Measurements from ENCODE around the gene DLG2.
"Not testable (repeated sequence)": the region's sequence is repeated elsewhere in the genome, so short reads cannot be mapped to it uniquely, and the experiment has no call there.

The DLG2 gene

DNA sequence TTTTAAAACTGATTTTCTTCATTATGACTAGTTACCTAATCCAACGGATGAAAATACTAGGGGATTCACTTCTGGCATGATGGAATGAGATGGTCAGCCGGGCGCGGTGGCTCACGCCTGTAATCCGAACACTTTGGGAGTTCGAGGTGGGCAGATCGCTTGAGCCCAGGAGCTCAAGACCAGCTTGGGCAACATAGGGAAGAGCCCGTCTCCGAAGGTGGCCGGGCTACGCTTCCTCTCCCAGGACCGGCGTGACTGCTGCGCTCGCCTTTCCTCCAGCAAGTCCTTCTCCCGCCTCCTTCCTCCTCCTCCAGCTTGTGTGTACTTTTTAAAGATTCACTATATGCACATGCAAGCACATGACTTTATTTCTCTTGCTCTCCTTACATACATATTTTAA lies 1835.6 kb downstream of the DLG2 start:
- no peak for DNase-seq

DNA sequence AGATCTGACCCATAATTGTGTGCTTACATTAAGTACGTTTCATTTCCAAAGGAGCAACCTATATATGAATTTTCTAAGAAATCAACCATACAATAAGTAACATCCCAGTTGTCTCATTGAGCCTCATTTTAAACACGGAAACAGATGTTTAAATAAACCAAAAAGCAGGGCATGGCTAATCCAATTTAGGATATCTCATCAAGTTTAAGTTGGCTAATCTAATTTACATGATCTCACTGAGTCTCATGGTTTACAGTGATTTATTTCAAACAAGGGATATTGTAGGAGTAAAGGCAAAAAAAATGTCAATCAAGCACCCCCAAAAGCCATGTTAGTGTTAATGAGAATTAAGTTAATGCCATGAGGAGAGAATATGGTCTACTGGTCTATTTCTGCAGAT lies 1841.2 kb downstream of the DLG2 start:
- no peak for DNase-seq

DNA sequence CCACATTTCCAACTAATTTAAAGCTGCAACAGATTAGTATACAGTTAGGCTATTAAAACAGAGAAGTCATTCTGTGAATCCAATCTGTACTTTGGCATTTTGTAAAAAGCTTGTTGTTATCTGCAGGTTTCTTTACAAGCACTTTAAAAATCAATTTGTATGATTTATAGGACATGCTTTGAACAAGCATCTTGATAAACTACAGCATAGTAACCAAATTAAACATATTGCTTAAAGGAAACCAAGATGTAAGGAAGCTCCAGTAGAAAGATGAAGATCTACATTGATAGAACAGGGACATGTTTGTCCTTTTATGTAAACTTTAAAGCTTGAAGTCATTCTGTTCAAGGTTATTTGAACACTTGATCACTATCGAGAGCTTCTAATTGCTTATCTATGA lies 1842.7 kb downstream of the DLG2 start:
- no peak for DNase-seq

DNA sequence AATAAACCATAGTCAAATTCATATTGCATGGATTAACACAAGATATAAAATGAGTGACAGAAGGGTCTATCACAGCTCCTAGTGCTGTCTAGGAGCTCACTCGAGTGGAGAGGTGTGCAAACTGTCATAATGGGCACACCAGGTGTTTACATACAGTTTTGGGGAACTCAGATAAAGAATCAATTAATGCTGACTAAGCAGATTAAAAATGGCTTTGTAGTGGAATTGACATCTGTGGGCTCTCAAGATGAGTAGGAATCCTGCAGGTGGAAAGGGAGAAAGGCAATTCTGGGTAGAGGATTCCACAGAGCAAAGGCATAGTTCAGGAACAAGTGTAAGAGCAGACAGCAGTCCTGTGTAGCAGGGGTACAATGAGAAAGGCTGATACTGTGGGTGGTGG lies 1844.8 kb downstream of the DLG2 start:
- DNase-seq: no peak

DNA sequence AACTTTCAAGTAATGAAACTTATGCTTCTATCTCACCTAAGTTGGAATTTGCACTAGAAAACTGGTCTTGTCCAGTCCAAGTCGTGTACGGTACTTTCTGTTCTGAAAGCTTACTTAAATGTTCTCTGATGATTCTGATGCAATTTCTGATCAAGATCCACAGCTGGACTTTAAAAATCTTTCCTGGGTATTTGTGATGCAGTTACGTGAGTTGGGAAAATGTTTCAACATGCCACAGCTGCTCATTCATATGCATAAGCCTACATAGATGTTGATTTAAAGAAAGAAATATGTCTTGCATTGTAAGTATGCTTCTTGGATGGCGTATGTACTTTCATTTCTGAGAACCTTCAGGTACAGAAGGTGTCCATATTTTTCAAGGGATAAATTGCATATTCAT lies 1847.3 kb downstream of the DLG2 start:
- no peak for DNase-seq

DNA sequence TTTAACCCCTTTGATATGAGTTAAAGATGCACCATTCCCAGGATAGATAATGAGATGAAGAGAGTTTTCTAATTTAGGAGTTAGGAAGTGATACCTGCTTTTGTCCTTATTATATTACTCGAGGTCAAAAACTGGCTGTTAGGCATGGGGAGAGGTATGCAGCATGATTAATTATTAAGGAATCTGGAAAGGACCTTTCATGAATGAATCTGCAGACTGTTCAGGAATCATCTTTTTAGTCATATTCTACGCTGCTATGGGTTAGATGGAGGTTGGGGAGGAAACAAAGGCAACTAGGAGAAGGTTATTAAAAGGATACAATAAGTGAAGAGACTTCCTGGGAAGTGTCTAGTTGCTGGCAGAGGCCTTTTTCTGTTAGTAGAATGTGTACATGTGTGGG lies 1848.5 kb downstream of the DLG2 start:
- no peak for DNase-seq

DNA sequence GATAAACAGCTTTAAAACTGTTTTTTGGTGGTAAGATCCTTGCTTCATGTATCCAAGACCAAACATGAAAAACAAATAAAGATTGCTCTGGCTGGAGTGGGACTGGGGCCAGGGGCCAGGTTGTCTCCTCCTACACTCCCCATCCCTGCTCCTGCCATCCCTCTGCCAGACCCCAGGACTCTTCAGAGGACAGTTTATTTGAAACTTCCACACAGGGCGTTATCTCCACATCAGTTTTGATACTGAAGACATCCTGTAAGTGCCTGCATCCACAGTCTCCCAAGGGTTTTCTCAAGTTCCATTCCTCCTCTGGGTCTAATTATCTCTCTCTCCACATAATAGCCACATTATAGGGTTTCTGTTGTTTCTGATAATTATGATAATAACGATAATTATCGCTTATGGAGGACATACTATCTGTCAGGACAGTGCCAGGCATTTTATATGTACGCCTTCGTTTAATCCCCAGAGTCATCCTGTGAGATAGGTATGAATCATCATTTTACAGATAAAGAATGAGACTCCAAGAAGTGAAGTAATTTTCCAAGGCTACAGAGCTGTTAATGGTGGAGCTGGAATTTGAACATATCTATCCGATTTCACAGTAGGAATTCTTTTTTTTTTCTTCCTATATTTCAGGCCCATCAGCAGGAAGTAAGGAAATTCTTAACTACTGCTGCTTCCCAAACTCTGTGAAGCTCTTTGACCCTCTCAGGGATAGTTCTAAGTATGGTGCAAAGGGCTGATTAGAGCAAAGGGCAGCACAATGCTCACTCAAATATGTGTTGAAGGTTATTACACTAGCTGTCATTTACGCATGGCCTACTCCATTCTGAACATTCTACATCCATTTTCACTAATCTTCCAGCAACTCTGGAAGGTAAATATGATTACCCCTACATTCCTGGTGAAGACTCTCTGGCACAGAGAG lies 1852.9 kb downstream of the DLG2 start:
- no peak for DNase-seq

DNA sequence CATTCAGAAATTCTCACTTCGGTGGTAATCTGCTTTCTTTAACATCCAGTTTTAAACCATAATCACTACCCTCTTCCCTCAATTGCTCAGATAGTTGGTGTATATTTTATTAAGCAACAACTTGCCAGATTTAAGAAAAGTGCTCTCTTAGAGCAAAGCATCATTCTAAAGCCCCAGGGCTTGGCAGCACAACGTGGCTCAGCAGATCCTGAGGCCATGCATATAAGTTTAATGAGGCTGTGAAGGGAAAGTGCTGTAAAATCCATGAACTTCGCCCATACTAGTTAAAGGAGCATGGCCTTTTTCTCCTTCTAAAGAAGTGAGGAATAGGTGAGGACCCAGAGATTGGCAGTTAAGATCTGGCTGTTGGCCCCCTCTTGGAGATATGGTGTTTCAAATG lies 1858.7 kb downstream of the DLG2 start:
- no peak for DNase-seq

DNA sequence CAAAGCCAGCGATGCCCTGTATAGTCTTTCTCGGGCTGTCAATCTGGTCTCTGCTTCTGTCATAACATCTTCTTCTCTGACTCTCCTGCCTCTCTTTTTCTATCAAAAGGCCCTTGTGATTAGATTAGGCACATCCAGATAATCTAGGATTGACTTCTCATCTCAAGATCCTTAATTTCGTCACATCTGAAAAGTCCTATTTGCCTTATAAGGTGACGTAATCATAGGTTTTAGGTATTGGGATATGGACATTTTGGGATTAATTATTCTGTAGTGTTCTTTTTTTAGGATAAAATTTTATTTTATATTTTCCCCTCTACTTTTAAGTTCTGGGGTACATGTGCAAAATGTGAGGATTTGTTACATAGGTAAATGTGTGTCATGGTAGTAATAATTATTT lies 1860.2 kb downstream of the DLG2 start:
- DNase-seq: no peak

DNA sequence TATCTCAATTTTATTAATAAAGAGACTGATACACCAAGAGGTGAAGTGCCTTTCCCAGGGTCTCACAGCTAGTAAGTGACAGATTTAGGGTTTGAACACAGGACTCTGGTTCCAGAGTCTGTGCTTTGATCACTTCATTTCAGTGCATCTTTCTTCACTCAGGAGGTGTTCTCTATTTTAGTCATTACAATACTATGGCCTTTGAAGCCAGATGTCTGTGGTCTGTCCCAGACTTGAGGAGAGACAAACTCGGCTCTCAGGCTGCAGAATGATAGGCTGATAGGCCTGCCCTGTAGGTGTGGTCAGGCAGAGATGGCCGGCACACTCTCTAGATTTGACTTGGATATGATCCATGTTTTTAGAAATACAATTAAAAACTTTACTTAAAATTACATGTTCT lies 1862.5 kb downstream of the DLG2 start:
- DNase-seq: no peak

DNA sequence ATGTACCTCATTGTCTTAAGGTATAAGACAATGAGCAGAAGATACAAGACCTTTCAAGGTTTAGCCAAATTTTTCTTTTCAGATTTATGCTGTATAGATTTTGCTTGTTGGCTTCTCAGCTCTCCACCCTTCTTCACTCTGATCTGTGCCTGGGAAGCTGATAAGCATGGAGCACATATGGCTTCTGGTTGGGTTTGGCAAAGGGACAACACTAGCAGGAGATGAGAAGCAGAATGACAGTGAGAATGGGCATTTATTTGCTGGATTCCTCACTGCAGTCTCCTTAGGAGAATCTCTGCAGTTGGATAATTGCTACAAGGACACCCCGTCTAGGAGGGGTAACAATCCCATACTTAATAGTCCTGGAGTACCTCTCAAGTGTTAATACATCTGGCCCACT lies 1866.2 kb downstream of the DLG2 start:
- no peak for DNase-seq

DNA sequence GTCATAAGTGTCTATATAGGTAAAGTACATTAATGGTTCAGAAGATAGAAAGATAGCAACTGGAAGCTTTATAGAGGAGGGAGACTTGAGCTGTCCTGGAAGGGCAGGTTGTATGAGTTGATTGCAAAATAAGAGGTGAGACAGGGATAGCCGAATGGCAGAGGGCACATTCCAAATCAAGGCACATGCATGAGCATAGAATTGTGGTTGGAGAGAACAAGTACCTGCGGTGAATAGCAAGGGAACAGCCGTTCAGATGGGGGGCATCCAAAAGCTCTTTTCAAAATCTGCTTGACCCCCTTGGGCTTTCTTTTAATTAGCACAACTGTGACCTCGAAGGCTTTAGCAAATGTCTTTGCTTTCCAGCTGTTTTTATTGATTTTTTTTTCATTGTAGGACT lies 1868.0 kb downstream of the DLG2 start:
- DNase-seq: no peak

DNA sequence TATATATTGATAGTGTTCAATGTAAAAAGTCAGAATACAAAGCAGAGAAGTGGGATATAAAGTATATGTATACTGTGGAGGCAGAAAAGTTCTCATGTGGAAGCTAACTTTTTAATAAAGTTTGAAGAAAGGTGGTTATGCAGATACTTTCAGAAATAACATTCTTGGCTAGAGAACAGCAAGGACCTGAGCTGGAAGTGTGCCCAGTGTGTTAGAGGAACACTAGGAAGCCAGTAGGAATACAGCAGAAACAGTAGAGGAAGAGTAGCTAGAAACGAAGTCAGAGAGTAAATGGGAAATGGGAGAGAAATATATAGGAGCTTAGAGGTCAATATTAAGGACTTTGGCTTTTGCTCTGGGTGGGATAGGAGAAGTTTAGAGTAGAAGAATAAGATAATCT lies 1876.1 kb downstream of the DLG2 start:
- DNase-seq: no peak

DNA sequence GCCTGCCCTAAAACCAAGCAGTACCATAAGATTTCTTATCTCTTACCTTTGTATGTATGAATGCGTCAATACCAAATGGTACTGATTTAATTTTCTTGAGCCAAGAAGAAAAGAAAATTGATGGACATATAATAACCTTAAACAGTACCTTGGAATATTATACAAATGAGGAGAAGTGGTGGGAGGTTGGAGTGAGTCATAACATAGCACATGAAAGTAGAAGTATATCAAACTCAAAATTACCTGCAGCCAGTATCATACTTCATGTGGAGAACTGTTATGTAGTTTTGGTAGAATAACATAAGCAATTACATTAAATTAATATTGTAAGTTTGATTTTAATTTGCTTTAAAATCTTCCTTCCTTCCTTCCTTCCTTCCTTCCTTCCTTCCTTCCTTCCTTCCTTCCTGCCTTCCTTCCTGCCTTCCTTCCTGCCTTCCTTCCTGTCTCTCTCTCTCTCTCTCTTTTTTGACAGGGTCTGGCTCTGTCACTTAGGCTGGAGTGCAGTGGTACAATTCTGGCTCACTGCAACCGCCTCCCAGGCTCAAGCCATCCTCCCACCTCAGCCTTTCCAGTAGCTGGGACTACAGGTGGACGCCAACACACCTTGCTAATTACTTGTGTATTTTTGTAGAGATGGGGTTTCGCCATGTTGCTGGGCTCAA lies 1880.1 kb downstream of the DLG2 start:
- no peak for DNase-seq

DNA sequence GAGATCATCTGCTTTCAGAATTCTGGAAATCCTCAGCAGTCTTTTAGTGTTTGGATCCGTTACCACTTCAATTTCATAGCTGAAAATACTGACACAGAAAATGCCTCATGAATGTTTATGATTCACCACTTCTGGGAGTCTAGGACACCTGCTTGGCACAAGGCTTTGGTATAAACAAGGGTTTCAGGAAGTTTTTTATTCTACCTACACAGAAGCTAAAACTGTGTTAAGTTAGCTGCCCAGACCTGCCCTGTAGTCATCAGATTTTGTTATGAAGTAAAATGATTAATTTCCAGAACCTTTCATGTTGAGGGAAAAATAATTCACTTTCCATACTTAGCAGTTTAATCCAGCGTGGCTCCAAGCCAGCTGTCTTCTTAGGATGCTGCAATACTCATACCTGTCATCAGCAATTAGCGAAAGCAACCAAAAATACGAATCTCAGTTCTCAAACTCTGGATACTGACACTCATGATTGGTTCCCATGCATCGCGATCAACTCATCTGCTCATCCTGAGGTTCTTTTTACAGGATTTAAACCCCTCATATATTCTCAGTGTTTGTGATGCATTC lies 1882.4 kb downstream of the DLG2 start:
- DNase-seq: no peak

DNA sequence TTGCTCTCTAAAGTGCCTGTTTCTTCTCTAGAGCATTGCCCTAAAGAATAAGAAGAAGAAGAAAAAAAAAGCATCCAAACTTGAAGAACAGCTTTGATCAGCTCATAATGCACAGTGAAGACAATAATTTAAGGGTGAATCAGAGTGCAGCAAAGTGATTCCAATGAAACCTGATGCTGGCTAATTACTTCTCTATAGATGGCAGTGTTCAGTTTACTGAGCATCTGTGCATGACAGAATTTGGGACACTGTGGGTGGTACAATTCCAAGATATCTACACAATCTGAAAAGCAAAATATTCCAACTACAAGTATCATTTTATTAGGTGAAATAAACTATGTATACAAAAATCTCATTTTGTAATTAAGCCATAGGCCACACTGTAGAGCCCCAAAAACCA lies 1890.5 kb downstream of the DLG2 start:
- no peak for DNase-seq

DNA sequence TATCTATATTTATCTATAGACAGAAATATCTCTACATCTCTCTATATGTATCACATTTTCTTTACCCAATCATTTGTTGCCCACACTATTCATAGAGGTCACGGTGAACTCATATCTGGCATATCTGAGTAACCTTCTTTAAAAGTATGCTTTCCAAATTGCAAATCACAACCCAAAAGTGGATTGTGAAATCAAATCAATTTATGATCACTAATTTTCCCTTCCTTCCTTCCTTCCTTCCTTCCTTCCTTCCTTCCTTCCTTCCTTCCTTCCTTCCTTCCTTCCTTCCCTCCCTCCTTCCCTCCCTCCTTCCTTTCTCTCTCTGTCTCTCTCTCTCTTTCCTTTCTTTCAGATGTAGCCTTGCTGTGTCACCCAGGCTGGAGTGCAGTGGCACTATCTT lies 1893.0 kb downstream of the DLG2 start:
- no peak for DNase-seq

DNA sequence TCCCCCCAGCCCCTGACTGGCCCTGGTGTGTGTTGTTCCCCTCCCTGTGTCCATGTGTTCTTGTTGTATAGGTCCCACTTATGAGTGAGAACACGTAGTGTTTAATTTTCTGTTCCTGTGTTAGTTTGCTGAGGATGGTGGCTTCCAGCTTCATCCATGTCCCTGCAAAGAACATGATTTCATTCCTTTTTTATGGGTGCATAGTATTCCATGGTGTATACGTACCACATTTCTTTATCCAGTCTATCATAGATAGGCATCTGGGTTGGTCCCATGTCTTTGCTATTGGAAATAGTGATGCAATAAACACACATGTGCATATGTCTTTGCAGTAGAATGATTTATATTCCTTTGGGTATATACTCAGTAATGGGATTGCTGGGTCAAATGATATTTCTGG lies 1895.9 kb downstream of the DLG2 start:
- not testable (repeated sequence) for DNase-seq

DNA sequence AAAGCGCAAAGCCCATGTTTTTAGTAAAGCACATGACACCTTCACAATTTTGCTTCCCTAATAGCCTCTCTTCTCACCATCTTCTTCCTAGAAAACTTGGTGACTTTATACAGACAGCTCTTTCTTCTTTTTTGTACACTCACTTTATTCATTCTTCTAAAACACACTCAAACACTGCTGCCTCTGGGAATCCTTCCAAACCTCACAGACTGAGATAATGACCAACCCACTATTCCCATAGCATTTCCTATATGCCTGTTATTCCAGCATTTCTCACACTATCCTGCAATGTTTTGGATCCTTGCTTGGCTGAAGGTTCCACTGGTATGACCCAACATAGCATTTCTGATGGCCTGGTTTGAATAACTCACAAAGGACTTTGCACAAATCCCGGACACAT lies 1898.9 kb downstream of the DLG2 start:
- no peak for DNase-seq

DNA sequence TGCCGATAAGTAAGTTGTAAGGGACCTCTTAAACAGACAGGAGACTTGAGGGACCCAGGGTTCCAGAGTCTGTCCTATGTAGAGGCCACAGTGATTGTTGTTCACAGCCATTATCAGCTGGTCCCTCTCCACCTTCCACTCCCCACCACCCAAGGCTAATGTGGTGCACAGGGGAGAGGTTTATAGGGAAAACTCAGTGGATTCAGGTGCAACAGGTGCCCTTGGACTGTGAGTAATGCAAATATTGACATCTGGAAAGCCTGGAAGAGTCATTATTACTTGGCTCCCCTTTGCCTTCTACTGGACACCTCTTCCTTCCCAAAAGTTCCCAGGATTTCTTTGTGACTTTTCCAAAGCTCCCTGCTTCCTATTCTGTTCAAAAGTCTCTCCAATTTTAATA lies 1899.9 kb downstream of the DLG2 start:
- DNase-seq: no peak

DNA sequence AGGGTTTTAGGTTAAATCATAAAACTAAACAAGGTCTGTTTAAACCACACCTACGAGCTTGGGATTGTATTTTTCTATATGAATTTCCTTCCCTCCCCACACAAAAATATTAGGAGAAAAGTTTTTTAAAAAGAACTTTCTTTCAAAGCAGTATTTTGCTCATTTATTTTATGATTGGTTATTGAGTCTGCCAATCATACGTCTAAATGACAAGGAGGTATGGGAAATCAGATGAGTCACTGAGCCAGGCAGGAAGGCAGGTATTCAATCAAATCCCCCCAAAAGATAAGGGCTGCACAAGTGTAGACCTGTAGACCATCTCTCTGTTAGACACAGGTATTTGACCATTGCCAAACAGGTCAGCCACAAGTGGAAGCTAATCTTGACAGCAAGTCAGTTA lies 1900.8 kb downstream of the DLG2 start:
- DNase-seq: no peak

DNA sequence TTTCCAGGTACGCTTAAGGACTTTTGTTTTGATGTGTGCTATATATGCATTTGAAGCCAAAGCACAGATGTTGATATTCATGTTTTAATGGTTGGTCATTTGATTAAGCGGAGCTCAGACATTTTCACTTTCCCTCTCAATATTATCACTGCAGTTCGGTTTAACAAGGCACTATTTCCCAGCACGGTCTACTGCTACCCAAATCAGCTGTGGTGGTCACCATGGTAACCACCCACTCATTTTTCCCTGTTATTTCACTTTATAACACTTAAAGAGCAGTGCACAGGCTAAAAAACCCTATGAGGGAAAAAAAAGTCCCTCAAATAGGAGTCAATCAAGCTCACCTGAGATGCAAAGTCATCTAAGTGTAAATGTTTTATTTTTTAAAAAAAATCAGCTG lies 1901.4 kb downstream of the DLG2 start:
- no peak for DNase-seq

DNA sequence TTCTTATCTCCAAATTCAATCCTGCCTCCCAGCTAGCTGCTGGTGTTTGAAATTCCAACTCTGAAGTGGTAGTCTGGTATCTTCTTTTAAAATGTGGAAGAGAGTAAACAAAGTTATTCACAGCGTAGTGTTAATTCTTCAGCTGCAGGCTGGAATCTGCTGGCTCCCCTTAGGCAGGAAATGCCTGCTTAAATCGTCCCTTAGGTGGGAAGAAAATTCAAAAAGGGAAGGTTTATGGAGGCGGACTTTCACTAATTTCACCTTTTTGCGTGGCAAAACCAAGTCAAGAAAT lies 1901.9 kb downstream of the DLG2 start:
- no peak for DNase-seq

DNA sequence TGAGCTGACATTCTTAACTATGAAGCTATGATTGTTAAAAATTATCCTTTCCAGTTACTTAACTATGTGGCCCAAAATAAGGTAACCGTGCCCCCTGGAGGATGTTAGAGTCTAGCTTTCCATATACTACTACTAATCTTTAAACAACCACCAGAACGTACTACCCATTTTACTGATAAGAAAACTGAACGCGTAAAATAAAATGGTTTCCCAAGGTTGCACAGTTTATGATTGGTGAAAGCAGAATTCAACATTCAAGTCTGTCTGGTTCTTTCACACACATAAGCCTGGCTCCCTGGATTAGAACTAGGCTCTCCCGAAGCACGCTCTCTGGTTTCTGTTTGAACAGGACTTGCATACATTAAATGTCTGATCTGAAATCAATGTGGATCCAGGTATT lies 1903.1 kb downstream of the DLG2 start:
- peak; percentile 69 for DNase-seq

Measured in hematopoietic multipotent progenitor cell treated with erythropoietin and hydrocortisone succinate and interleukin-3 and kit ligand, for 4 days (in vitro differentiated cells).